ENCODE results near the gene HSD17B1.
A peak's percentile ranks its signal among the peaks of the same experiment; 100 is the strongest.

Gene HSD17B1

GRCh38 chr17:42568341-42569111 is 15.8 kb downstream of the HSD17B1 start:
- Histone ChIP-seq H3K36me3 (ENCODE audit: control insufficient read depth, insufficient read depth, low read length) (peaks cover 63% of the 10 kb centered on the region), H3K27me3 (replicated peaks; ENCODE audit: control insufficient read depth, insufficient read depth, low read length) (no peaks in the 10 kb centered on the region), H3K4me3 (replicated peaks; ENCODE audit: low read depth, low read length) (no peak overlapping the region; the same call in 1 of the 2 replicates)
- no peak for TF ChIP-seq CTCF (IDR thresholded peaks at IDR 0.05; ENCODE audit: insufficient read depth, low read length, poor library complexity, severe bottlenecking)
- DNase-seq (ENCODE audit: extremely low read depth, insufficient read length) = no peak

- no peak for TF ChIP-seq CTCF (IDR thresholded peaks at IDR 0.05; ENCODE audit: insufficient read depth, low read length, poor library complexity, severe bottlenecking)
- no peak for DNase-seq (ENCODE audit: extremely low read depth, insufficient read length)
- Histone ChIP-seq H3K4me3 (replicated peaks; ENCODE audit: low read depth, low read length) (no peak overlapping the region), H3K27me3 (replicated peaks; ENCODE audit: control insufficient read depth, insufficient read depth, low read length) (no peaks in the 10 kb centered on the region), H3K36me3 (ENCODE audit: control insufficient read depth, insufficient read depth, low read length) (peaks cover 46% of the 10 kb centered on the region)
Observed at GRCh38 chr17:42571435-42572225, 18.9 kb downstream of the HSD17B1 start.

GRCh38 chr17:42573095-42573494 is 20.4 kb downstream of the HSD17B1 start:
- H3K27me3 ChIP-seq (replicated peaks; ENCODE audit: control insufficient read depth, insufficient read depth, low read length) = no peaks in the 10 kb centered on the region

GRCh38 chr17:42574463-42574862 is 21.7 kb downstream of the HSD17B1 start:
- Histone ChIP-seq H3K4me3 (replicated peaks; ENCODE audit: low read depth, low read length) (no peak overlapping the region), H3K27me3 (replicated peaks; ENCODE audit: control insufficient read depth, insufficient read depth, low read length) (no peaks in the 10 kb centered on the region), H3K36me3 (ENCODE audit: control insufficient read depth, insufficient read depth, low read length) (peaks cover 36% of the 10 kb centered on the region)
- DNase-seq (ENCODE audit: extremely low read depth, insufficient read length) = no peak
- TF ChIP-seq CTCF (IDR thresholded peaks at IDR 0.05; ENCODE audit: insufficient read depth, low read length, poor library complexity, severe bottlenecking) = no peak

More at GRCh38 chr17:42573095-42573494, 20.4 kb downstream of the HSD17B1 start:
- H3K36me3 ChIP-seq (ENCODE audit: control insufficient read depth, insufficient read depth, low read length) = peaks cover 46% of the 10 kb centered on the region
- DNase-seq (ENCODE audit: extremely low read depth, insufficient read length) = no peak
- TF ChIP-seq CTCF (IDR thresholded peaks at IDR 0.05; ENCODE audit: insufficient read depth, low read length, poor library complexity, severe bottlenecking) = no peak
- H3K4me3 ChIP-seq (replicated peaks; ENCODE audit: low read depth, low read length) = no peak overlapping the region

GRCh38 chr17:42577140-42577531 is 24.4 kb downstream of the HSD17B1 start:
- Histone ChIP-seq H3K4me3 (replicated peaks; ENCODE audit: low read depth, low read length) (peak overlapping the region; percentile 94), H3K27me3 (replicated peaks; ENCODE audit: control insufficient read depth, insufficient read depth, low read length) (no peaks in the 10 kb centered on the region), H3K36me3 (ENCODE audit: control insufficient read depth, insufficient read depth, low read length) (peaks cover 35% of the 10 kb centered on the region)
- no peak for DNase-seq (ENCODE audit: extremely low read depth, insufficient read length)
- no peak for TF ChIP-seq CTCF (IDR thresholded peaks at IDR 0.05; ENCODE audit: insufficient read depth, low read length, poor library complexity, severe bottlenecking)

Data from GM06990 (cell line).